H9 (cell line): Measurements from ENCODE around the gene UGT2A2. TPM values are rescaled to one million over a fixed set of nuclear protein-coding genes. Genes with fewer than 3 reads are reported as not detected.

Experiments used
- DNase-seq: peaks from one replicate; pipeline ENCODE4 v3.0.0-alpha.2; 2017
- H2AFZ ChIP-seq: one replicate; pipeline ENCODE4 v1.6.1; 2013; ENCODE audit warnings: mild to moderate bottlenecking, low read length, control low read depth, moderate library complexity
- H2AK5ac ChIP-seq: 2 replicates; pipeline ENCODE4 v1.6.1; 2013; ENCODE audit warnings: low read length, control low read depth, mixed read lengths; ENCODE audit not compliant: insufficient read length
- H2BK120ac ChIP-seq: one replicate; pipeline ENCODE4 v1.6.1; 2013; ENCODE audit warnings: low read depth, mild to moderate bottlenecking, low read length, control low read depth, inconsistent platforms; ENCODE audit not compliant: poor library complexity, severe bottlenecking
- H2BK12ac ChIP-seq: 2 replicates; pipeline ENCODE4 v1.6.1; 2013; ENCODE audit warnings: low read length, control low read depth, mixed read lengths, low read depth; ENCODE audit not compliant: insufficient read length
- H2BK15ac ChIP-seq: 2 replicates; pipeline ENCODE4 v1.6.1; 2013; ENCODE audit warnings: low read depth, low read length, control low read depth
- H2BK20ac ChIP-seq: one replicate; pipeline ENCODE4 v1.6.1; 2013; ENCODE audit warnings: low read depth, mild to moderate bottlenecking, low read length, control low read depth, inconsistent platforms; ENCODE audit not compliant: poor library complexity, severe bottlenecking
- H2BK5ac ChIP-seq: 2 replicates; pipeline ENCODE4 v1.6.1; 2013; ENCODE audit warnings: low read length, control low read depth, mixed read lengths; ENCODE audit not compliant: insufficient read length
- H3K14ac ChIP-seq: 2 replicates; pipeline ENCODE4 v1.6.1; 2013; ENCODE audit warnings: low read length, control low read depth; ENCODE audit not compliant: insufficient read depth
- H3K18ac ChIP-seq: 2 replicates; pipeline ENCODE4 v1.6.1; 2013; ENCODE audit warnings: low read depth, mild to moderate bottlenecking, mixed read lengths, low read length, control low read depth; ENCODE audit not compliant: insufficient read length
- H3K23ac ChIP-seq: 2 replicates; pipeline ENCODE4 v1.6.1; 2013; ENCODE audit warnings: low read length, control low read depth, mixed read lengths, low read depth; ENCODE audit not compliant: insufficient read length
- H3K23me2 ChIP-seq: 2 replicates; pipeline ENCODE4 v1.6.1; 2013; ENCODE audit warnings: low read depth, mild to moderate bottlenecking, mixed read lengths, low read length, control low read depth; ENCODE audit not compliant: insufficient read length, poor library complexity, severe bottlenecking
- H3K27ac ChIP-seq: 2 replicates; pipeline ENCODE4 v1.5.1; 2013; ENCODE audit warnings: low read length, control low read depth, mixed read lengths, low read depth; ENCODE audit not compliant: insufficient read length
- H3K27me3 ChIP-seq: 2 replicates; pipeline ENCODE4 v1.6.1; 2013; ENCODE audit warnings: low read length, control low read depth, inconsistent platforms; ENCODE audit not compliant: insufficient read depth
- H3K4ac ChIP-seq: 2 replicates; pipeline ENCODE4 v1.6.1; 2013; ENCODE audit warnings: low read depth, mild to moderate bottlenecking, control low read depth, inconsistent platforms, low read length, moderate library complexity
- H3K4me1 ChIP-seq: 2 replicates; pipeline ENCODE4 v1.6.1; 2013; ENCODE audit warnings: low read length, control low read depth, inconsistent platforms; ENCODE audit not compliant: insufficient read depth
- H3K4me2 ChIP-seq: 2 replicates; pipeline ENCODE4 v1.6.1; 2013; ENCODE audit warnings: low read length, control low read depth, mixed read lengths; ENCODE audit not compliant: insufficient read length, insufficient read depth
- H3K56ac ChIP-seq: 2 replicates; pipeline ENCODE4 v1.6.1; 2013; ENCODE audit warnings: low read depth, mild to moderate bottlenecking, mixed read lengths, low read length, control low read depth; ENCODE audit not compliant: insufficient read length
- H3K79me1 ChIP-seq: 2 replicates; pipeline ENCODE4 v1.6.1; 2013; ENCODE audit warnings: low read depth, mild to moderate bottlenecking, moderate library complexity, low read length, control low read depth, inconsistent platforms; ENCODE audit not compliant: insufficient read depth, poor library complexity, severe bottlenecking
- H3K79me2 ChIP-seq: 2 replicates; pipeline ENCODE4 v1.6.1; 2013; ENCODE audit warnings: low read length, control low read depth, inconsistent platforms; ENCODE audit not compliant: insufficient read depth
- H3K9ac ChIP-seq: 2 replicates; pipeline ENCODE4 v1.6.1; 2013; ENCODE audit warnings: low read length, control low read depth, mixed read lengths; ENCODE audit not compliant: insufficient read length; ENCODE audit errors: extremely low read depth
- H3K9me3 ChIP-seq: one replicate; pipeline ENCODE4 v1.6.1; 2013; ENCODE audit warnings: low read depth, low read length, inconsistent platforms; ENCODE audit not compliant: control insufficient read depth
- H3T11ph ChIP-seq: one replicate; pipeline ENCODE4 v1.6.1; 2013; ENCODE audit warnings: mild to moderate bottlenecking, low read length, control low read depth, inconsistent platforms
- H4K20me1 ChIP-seq: one replicate; pipeline ENCODE4 v1.6.1; 2013; ENCODE audit not compliant: control insufficient read depth, insufficient read length, insufficient read depth
- H4K5ac ChIP-seq: 2 replicates; pipeline ENCODE4 v1.6.1; 2013; ENCODE audit warnings: low read depth, mild to moderate bottlenecking, mixed read lengths, low read length, control low read depth; ENCODE audit not compliant: insufficient read length
- H4K8ac ChIP-seq: replicated peaks from 2 replicates; pipeline ENCODE4 v1.6.1; 2013; ENCODE audit warnings: low read length, control low read depth, mixed read lengths, low read depth; ENCODE audit not compliant: insufficient read length
- H4K91ac ChIP-seq: 2 replicates; pipeline ENCODE4 v1.6.1; 2013; ENCODE audit warnings: low read depth, mild to moderate bottlenecking, moderate library complexity, mixed read lengths, low read length, control low read depth; ENCODE audit not compliant: insufficient read length
- H3K27ac Mint-ChIP-seq, 3 experiments: 2 replicates in 2 of 3; 3 replicates in 1 of 3; pipeline ENCODE4 v1.8.0; 2020 to 2021; ENCODE audit warnings: mixed read lengths in 3 of 3, mild to moderate bottlenecking in 1 of 3, moderate library complexity in 1 of 3
- H3K27me3 Mint-ChIP-seq: 2 replicates; pipeline ENCODE4 v1.8.0; 2021; ENCODE audit warnings: low read depth, mild to moderate bottlenecking, moderate library complexity, mixed read lengths
- H3K36me3 Mint-ChIP-seq, 3 experiments: 2 replicates in 2 of 3; 3 replicates in 1 of 3; pipeline ENCODE4 v1.8.0; 2020 to 2021; ENCODE audit warnings: low read depth in 3 of 3, mixed read lengths in 3 of 3; ENCODE audit not compliant: insufficient read depth in 1 of 3
- H3K4me1 Mint-ChIP-seq, 2 experiments: 2 replicates each; pipeline ENCODE4 v1.8.0; 2020; ENCODE audit warnings: mixed read lengths in 2 of 2
- H3K4me3 Mint-ChIP-seq, 2 experiments: 2 replicates in 1 of 2; 3 replicates in 1 of 2; pipeline ENCODE4 v1.8.0; 2020 to 2021; ENCODE audit warnings: mild to moderate bottlenecking in 2 of 2, mixed read lengths in 2 of 2, moderate library complexity in 1 of 2
- H3K9me3 Mint-ChIP-seq, 2 experiments: 2 replicates in 1 of 2; 3 replicates in 1 of 2; pipeline ENCODE4 v1.8.0; 2020; ENCODE audit warnings: mild to moderate bottlenecking in 2 of 2, mixed read lengths in 2 of 2, moderate library complexity in 1 of 2
- CTCF ChIP-seq: fragments of 200-600 bp; sonication (generic); conservative IDR thresholded peaks from 3 replicates; pipeline ENCODE4 v1.8.0; 2021; ENCODE audit warnings: antibody characterized with exemption, mild to moderate bottlenecking
- WGBS: extraction: QIAGEN DNeasy Blood & Tissue Kit; methylation state at CpG from one replicate; pipeline ENCODE4 v1.1.7; 2013; ENCODE audit warnings: missing lambda C conversion rate, low lambda C conversion rate, mixed read lengths; ENCODE audit not compliant: insufficient read length; ENCODE audit errors: extremely low coverage; 5-methylcytosine and 5-hydroxymethylcytosine counted together
- total RNA-seq: library from RNA; stranded (reverse); gene quantifications from 2 replicates; pipeline ENCODE4 v1.2.1, GENCODE V29; 2021

The UGT2A2 gene
- total RNA-seq, 1 experiment from 2014 or later: not detected

GRCh38 chr4:69684804-69685203, 45.4 kb upstream of the UGT2A2 start:
- no peak for DNase-seq
- Histone ChIP-seq H2BK120ac (no peak overlapping the region), H2BK20ac (no peak overlapping the region), H4K8ac (no peak overlapping the region), H3K27ac (no peak overlapping the region), H3K79me1 (no peaks in the 10 kb centered on the region), H4K91ac (no peak overlapping the region), H2AFZ (no peak overlapping the region), H3K9me3 (no peaks in the 10 kb centered on the region), H3K4me2 (no peak overlapping the region), H3K4me1 (no peaks in the 10 kb centered on the region), H4K5ac (no peak overlapping the region), H3K4ac (no peak overlapping the region), H4K20me1 (no peaks in the 10 kb centered on the region), H3K56ac (no peak overlapping the region), H3K14ac (no peak overlapping the region), H3K9ac (no peak overlapping the region), H3K23me2 (no peaks in the 10 kb centered on the region), H2BK12ac (no peak overlapping the region), H2BK5ac (no peak overlapping the region), H2AK5ac (no peak overlapping the region), H3K79me2 (no peaks in the 10 kb centered on the region), H3T11ph (no peak overlapping the region), H3K23ac (no peak overlapping the region), H3K18ac (no peak overlapping the region), H2BK15ac (no peak overlapping the region), H3K27me3 (no peaks in the 10 kb centered on the region)
- WGBS: no CpG with 5 or more reads among the region's 4 CpGs
- no peaks in the 10 kb centered on the region for H3K27me3 Mint-ChIP-seq
- no peaks in the 10 kb centered on the region for H3K9me3 Mint-ChIP-seq
- no peaks in the 10 kb centered on the region for H3K36me3 Mint-ChIP-seq
- H3K4me3 Mint-ChIP-seq: no peak overlapping the region
- TF ChIP-seq CTCF: no peak
- no peak overlapping the region for H3K27ac Mint-ChIP-seq
- no peaks in the 10 kb centered on the region for H3K4me1 Mint-ChIP-seq
